Measurements from ENCODE around the gene APEH.
A peak's percentile ranks its signal among the peaks of the same experiment; 100 is the strongest.

APEH gene

GRCh38 chr3:49674497-49674983, 389 bp downstream of the APEH start:
- Histone ChIP-seq H3K27me3 (ENCODE audit: insufficient read depth, low read length, poor library complexity, severe bottlenecking) (no peaks in the 10 kb centered on the region), H3K9me2 (replicated peaks; ENCODE audit: low read depth, low read length) (no peaks in the 10 kb centered on the region), H4K20me1 (ENCODE audit: insufficient read depth, low read length, poor library complexity, severe bottlenecking) (peaks cover 13% of the 10 kb centered on the region), H3K4me1 (ENCODE audit: insufficient read depth, low read length, poor library complexity, severe bottlenecking) (peaks cover 19% of the 10 kb centered on the region), H2AFZ (ENCODE audit: low read length) (peak overlapping the region; percentile 64; the same call in 1 of the 2 replicates), H3K9me3 (ENCODE audit: insufficient read depth, low read depth, low read length) (no peaks in the 10 kb centered on the region), H3K4me2 (ENCODE audit: low read depth, low read length, poor library complexity, severe bottlenecking) (peak overlapping the region; percentile 97), H3F3A (ENCODE audit: low read depth) (0 out of 2 replicates have a peak, but pooled peaks cover 2% of the 10 kb centered on the region), H3K79me2 (ENCODE audit: insufficient read depth, low read length) (peaks cover 41% of the 10 kb centered on the region), H3K4me3 (ENCODE audit: low read length, poor library complexity, severe bottlenecking) (peak overlapping the region; percentile 88), H3K36me3 (ENCODE audit: insufficient read depth, low read length) (peaks cover 24% of the 10 kb centered on the region; the same call in 1 of the 2 replicates), H3K9ac (ENCODE audit: low read depth, low read length, poor library complexity, severe bottlenecking) (peak overlapping the region; percentile 98)
- TF ChIP-seq EZH2phosphoT487 (IDR thresholded peaks at IDR 0.05; ENCODE audit: borderline replicate concordance) (no peak), CTCF (conservative IDR thresholded peaks at IDR 0.05; ENCODE audit: low read length) (no peak)

- H3K4me3 ChIP-seq (ENCODE audit: low read length, poor library complexity, severe bottlenecking): peak overlapping the region; percentile 88
- H3K79me2 ChIP-seq (ENCODE audit: insufficient read depth, low read length): peaks cover 41% of the 10 kb centered on the region
- no peaks in the 10 kb centered on the region for H3K9me2 ChIP-seq (replicated peaks; ENCODE audit: low read depth, low read length)
- no peak overlapping the region for H2AFZ ChIP-seq (ENCODE audit: low read length)
- peaks cover 13% of the 10 kb centered on the region for H4K20me1 ChIP-seq (ENCODE audit: insufficient read depth, low read length, poor library complexity, severe bottlenecking)
- no peaks in the 10 kb centered on the region for H3K27me3 ChIP-seq (ENCODE audit: insufficient read depth, low read length, poor library complexity, severe bottlenecking)
- TF ChIP-seq CTCF (conservative IDR thresholded peaks at IDR 0.05; ENCODE audit: low read length): no peak
- TF ChIP-seq EZH2phosphoT487 (IDR thresholded peaks at IDR 0.05; ENCODE audit: borderline replicate concordance): no peak
- H3K4me2 ChIP-seq (ENCODE audit: low read depth, low read length, poor library complexity, severe bottlenecking): peak overlapping the region; percentile 97
- H3F3A ChIP-seq (ENCODE audit: low read depth): 0 out of 2 replicates have a peak, but pooled peaks cover 2% of the 10 kb centered on the region
- H3K36me3 ChIP-seq (ENCODE audit: insufficient read depth, low read length): peaks cover 31% of the 10 kb centered on the region; the same call in 1 of the 2 replicates
- H3K9ac ChIP-seq (ENCODE audit: low read depth, low read length, poor library complexity, severe bottlenecking): peak overlapping the region; percentile 98
- H3K9me3 ChIP-seq (ENCODE audit: insufficient read depth, low read depth, low read length): no peaks in the 10 kb centered on the region
- peaks cover 19% of the 10 kb centered on the region for H3K4me1 ChIP-seq (ENCODE audit: insufficient read depth, low read length, poor library complexity, severe bottlenecking)
Observed at GRCh38 chr3:49675912-49676311, 1.8 kb downstream of the APEH start.

- TF ChIP-seq EZH2phosphoT487 (IDR thresholded peaks at IDR 0.05; ENCODE audit: borderline replicate concordance) (no peak), CTCF (conservative IDR thresholded peaks at IDR 0.05; ENCODE audit: low read length) (no peak)
Observed at GRCh38 chr3:49680493-49681231, 6.5 kb downstream of the APEH start.

More at GRCh38 chr3:49680493-49681231, 6.5 kb downstream of the APEH start:
- Histone ChIP-seq H3K9ac (ENCODE audit: low read depth, low read length, poor library complexity, severe bottlenecking) (no peak overlapping the region), H2AFZ (ENCODE audit: low read length) (no peak overlapping the region), H3K9me2 (replicated peaks; ENCODE audit: low read depth, low read length) (no peaks in the 10 kb centered on the region), H3K36me3 (ENCODE audit: insufficient read depth, low read length) (peaks cover 47% of the 10 kb centered on the region; the same call in 1 of the 2 replicates), H3F3A (ENCODE audit: low read depth) (no peaks in the 10 kb centered on the region), H3K4me1 (ENCODE audit: insufficient read depth, low read length, poor library complexity, severe bottlenecking) (peaks cover 5% of the 10 kb centered on the region), H4K20me1 (ENCODE audit: insufficient read depth, low read length, poor library complexity, severe bottlenecking) (peaks cover 1% of the 10 kb centered on the region), H3K79me2 (ENCODE audit: insufficient read depth, low read length) (peaks cover 15% of the 10 kb centered on the region; the same call in 1 of the 2 replicates), H3K9me3 (ENCODE audit: insufficient read depth, low read depth, low read length) (no peaks in the 10 kb centered on the region), H3K4me2 (ENCODE audit: low read depth, low read length, poor library complexity, severe bottlenecking) (no peak overlapping the region), H3K4me3 (ENCODE audit: low read length, poor library complexity, severe bottlenecking) (no peak overlapping the region), H3K27me3 (ENCODE audit: insufficient read depth, low read length, poor library complexity, severe bottlenecking) (no peaks in the 10 kb centered on the region)
